Measurements from ENCODE around the gene NFIL3. TPM values are rescaled to one million over a fixed set of nuclear protein-coding genes. Genes with fewer than 3 reads are reported as not detected.

NFIL3 gene
- total and polyA plus RNA-seq, 2 of the 8 experiments (the other 6 are each of a cell fraction or from before 2014, with no cell fraction given), result 3.4 to 13.5 TPM

DNA sequence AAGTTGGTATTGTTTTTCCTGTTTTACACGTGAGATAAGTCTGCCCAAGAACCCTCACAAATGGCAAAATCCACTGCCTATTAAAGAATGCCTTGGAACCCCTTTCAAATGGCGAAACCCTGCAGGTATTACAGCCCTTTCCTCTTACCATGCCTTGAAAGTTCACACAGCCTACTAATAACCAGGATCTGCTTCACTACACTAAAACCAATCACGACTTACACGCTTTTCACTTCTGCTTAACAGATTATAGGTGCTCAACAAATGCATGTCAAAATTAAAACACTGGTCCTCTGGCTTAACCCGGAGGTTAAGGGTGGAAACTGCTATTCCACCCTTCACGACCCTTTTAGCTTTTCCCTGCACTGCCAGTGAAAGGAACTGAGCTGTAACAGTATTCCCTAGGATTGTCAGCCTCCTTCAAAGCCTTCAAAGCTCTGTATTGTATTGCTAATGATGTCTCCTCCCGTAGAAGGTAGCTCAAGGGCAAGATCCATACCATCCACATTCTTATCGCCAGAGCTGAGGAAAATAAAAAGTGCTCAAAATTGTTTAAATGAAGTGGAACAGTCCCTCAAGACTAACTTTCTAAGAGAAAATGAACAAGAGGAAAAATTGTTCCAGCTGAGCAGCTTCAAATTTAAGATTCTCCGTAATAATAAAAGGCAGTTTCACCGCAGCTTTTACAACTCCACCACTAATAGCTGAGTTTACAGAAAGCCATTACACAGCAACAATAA, 62.9 kb downstream of the NFIL3 start:
- peaks cover 4% of the 10 kb centered on the region; the same call in 1 of the 2 replicates for H3K23me2 ChIP-seq (ENCODE audit: low read depth, low read length)
- no peak overlapping the region for H3K56ac ChIP-seq (replicated peaks; ENCODE audit: insufficient read length, low read depth, low read length)
- H3K27ac ChIP-seq (ENCODE audit: low read depth, low read length), result peak overlapping the region; percentile 85
- H3K27me3 ChIP-seq (replicated peaks in 1 of 4; ENCODE audit: control insufficient read depth in 3 of 4, extremely low read depth in 1 of 4, insufficient read depth in 3 of 4, low read length in 3 of 4), result no peaks in the 10 kb centered on the region
- ChIA-PET POLR2A (ENCODE audit: partially characterized antibody) (interaction anchor here (0.7 to 2.0 kb wide), 11 partner anchors 12 to 354 kb away, joined by 3 to 7 read pairs (median 3); no protein-coding TSS in a partner anchor), CTCF (ENCODE audit: partially characterized antibody) (interaction anchor here (0.7 to 1.9 kb wide), 4 partner anchors 14 to 327 kb away, joined by 3 to 6 read pairs (median 4); no protein-coding TSS in a partner anchor)
- H3K79me1 ChIP-seq (ENCODE audit: low read depth, low read length), result peaks cover 3% of the 10 kb centered on the region; the same call in 1 of the 2 replicates
- H2BK20ac ChIP-seq (ENCODE audit: low read length), result no peak overlapping the region
- H3K18ac ChIP-seq (ENCODE audit: extremely low read depth, low read length), result no peak overlapping the region
- H3K79me2 ChIP-seq (ENCODE audit: control insufficient read depth in 1 of 2, insufficient read depth in 2 of 2, low read length in 2 of 2), result peaks cover 16 to 54% of the 10 kb centered on the region in 2 experiments
- no peak overlapping the region for H3K23ac ChIP-seq (ENCODE audit: insufficient read length)
- no peak overlapping the region for H3K14ac ChIP-seq (ENCODE audit: insufficient read length)
- peak overlapping the region; percentile 79 to 89 for H3K4me2 ChIP-seq (ENCODE audit: insufficient read depth in 1 of 2, low read depth in 2 of 2, low read length in 2 of 2)
- H4K5ac ChIP-seq (ENCODE audit: insufficient read length, low read depth, low read length), result no peak overlapping the region
- no peak overlapping the region for H4K8ac ChIP-seq (ENCODE audit: extremely low read depth, insufficient read depth, low read length)
- peak overlapping the region; percentile 88 to 99 (median 90) for H3K9ac ChIP-seq (replicated peaks in 1 of 4; ENCODE audit: extremely low read depth in 1 of 4, low read depth in 3 of 4, low read length in 3 of 4)
- no peak overlapping the region for H2AFZ ChIP-seq (ENCODE audit: low read length)
- peaks cover 7 to 12% of the 10 kb centered on the region in 2 experiments for H4K20me1 ChIP-seq (replicated peaks in 1 of 2; ENCODE audit: control insufficient read depth in 1 of 2, insufficient read depth in 2 of 2, low read length in 2 of 2)
- FAIRE-seq (peak; percentile 77), DNase-seq (ENCODE audit: low read depth in 1 of 2, low spot score in 2 of 2) (no peak)
- H2BK5ac ChIP-seq (ENCODE audit: low read depth, low read length), result peak overlapping the region; percentile 37; the same call in 1 of the 2 replicates
- peaks cover 0 to 15% (median under 1%) of the 10 kb centered on the region in 4 experiments; a peak in 5 of 8 replicates for H3K36me3 ChIP-seq (ENCODE audit: control insufficient read depth in 2 of 4, insufficient read depth in 4 of 4, low read length in 3 of 4)
- H2BK12ac ChIP-seq (ENCODE audit: low read depth, low read length), result peak overlapping the region; percentile 30; the same call in 1 of the 2 replicates
- H3K9me3 ChIP-seq (ENCODE audit: insufficient read depth in 2 of 2, low read depth in 1 of 2, low read length in 1 of 2), result peaks cover 3 to 5% of the 10 kb centered on the region in 2 experiments; a peak in 3 of 4 replicates
- H3K4me3 ChIP-seq (ENCODE audit: extremely low read depth in 1 of 4, insufficient read depth in 2 of 4, low read depth in 3 of 4, low read length in 4 of 4), result peak overlapping the region; percentile 78 to 94 (median 91)
- no peak overlapping the region for H2BK120ac ChIP-seq (replicated peaks; ENCODE audit: low read depth, low read length)
- no peak overlapping the region for H2AK5ac ChIP-seq (ENCODE audit: low read depth, low read length)
- H2BK15ac ChIP-seq (ENCODE audit: low read length), result no peak overlapping the region
- no peak overlapping the region for H3K4ac ChIP-seq (replicated peaks; ENCODE audit: insufficient read length, low read depth, low read length)
- WGBS, 2 experiments (ENCODE audit: extremely low coverage in 1 of 2, insufficient coverage in 1 of 2, insufficient read length in 1 of 2, insufficient replicate concordance in 2 of 2, low coverage in 1 of 2, low lambda C conversion rate in 2 of 2, missing lambda C conversion rate in 1 of 2), result 15% methylated on average over 10 of the region's 10 CpGs; no CpG with 5 or more reads in 1 of the 2 experiments
- H3K4me1 ChIP-seq (replicated peaks in 1 of 4; ENCODE audit: control insufficient read depth in 3 of 4, insufficient read depth in 4 of 4, low read length in 3 of 4), result peaks cover 4 to 10% (median 9%) of the 10 kb centered on the region in 4 experiments; a peak in 6 of 7 replicates
- no peak overlapping the region for H4K91ac ChIP-seq (replicated peaks; ENCODE audit: insufficient read length, low read length)
- TF ChIP-seq TBP (IDR thresholded peaks at IDR 0.05; ENCODE audit: low read depth, low read length) (0 out of 2 replicates have a peak, but pooled peaks have one; percentile 22), NRF1 (IDR thresholded peaks at IDR 0.05; ENCODE audit: low read depth, low read length) (no peak), CHD1 (IDR thresholded peaks at IDR 0.05; ENCODE audit: low read depth, low read length) (no peak), PHF8 (conservative IDR thresholded peaks at IDR 0.05; ENCODE audit: low read depth, low read length) (no peak), YY1 (IDR thresholded peaks at IDR 0.05; ENCODE audit: low read depth, low read length) (0 out of 2 replicates have a peak, but pooled peaks have one; percentile 24), HDAC2 (IDR thresholded peaks at IDR 0.05; ENCODE audit: borderline replicate concordance in 1 of 2, low read depth in 2 of 2, low read length in 2 of 2) (0 out of 4 replicates have a peak, but pooled peaks of 1 of the 2 experiments have one; percentile 36), SAP30 (IDR thresholded peaks at IDR 0.05; ENCODE audit: insufficient read depth, insufficient replicate concordance, low read length) (peak; percentile 64), CHD2 (IDR thresholded peaks at IDR 0.05; ENCODE audit: low read length) (no peak), RBBP5 (IDR thresholded peaks at IDR 0.05; ENCODE audit: borderline replicate concordance, low read depth, low read length) (no peak), SRF (IDR thresholded peaks at IDR 0.05; ENCODE audit: low read depth, low read length) (no peak), SP1 (IDR thresholded peaks at IDR 0.05; ENCODE audit: low read depth, low read length) (no peak), BACH1 (IDR thresholded peaks at IDR 0.05; ENCODE audit: low read length) (no peak)

Data from H1 (cell line).